IPS-18c (cell line): ENCODE measurements around the gene CSMD2.
"Not testable (repeated sequence)": the region's sequence is repeated elsewhere in the genome, so short reads cannot be mapped to it uniquely, and the experiment has no call there.

Source experiments
- H3K4me3 ChIP-seq: 2 replicates; pipeline ENCODE4 v1.7.0; 2013; ENCODE audit warnings: low read depth, mild to moderate bottlenecking, low read length, moderate library complexity; ENCODE audit not compliant: insufficient read depth
- H3K9me3 ChIP-seq: one replicate; pipeline ENCODE4 v1.6.1; 2013; ENCODE audit warnings: mild to moderate bottlenecking, low read length, moderate library complexity; ENCODE audit not compliant: control insufficient read depth, insufficient read depth

Gene CSMD2

GRCh38 chr1:34037856-34038255 lies 127.2 kb downstream of the CSMD2 start:
- Histone ChIP-seq H3K9me3 (peaks cover 2% of the 10 kb centered on the region), H3K4me3 (no peak overlapping the region)

DNA sequence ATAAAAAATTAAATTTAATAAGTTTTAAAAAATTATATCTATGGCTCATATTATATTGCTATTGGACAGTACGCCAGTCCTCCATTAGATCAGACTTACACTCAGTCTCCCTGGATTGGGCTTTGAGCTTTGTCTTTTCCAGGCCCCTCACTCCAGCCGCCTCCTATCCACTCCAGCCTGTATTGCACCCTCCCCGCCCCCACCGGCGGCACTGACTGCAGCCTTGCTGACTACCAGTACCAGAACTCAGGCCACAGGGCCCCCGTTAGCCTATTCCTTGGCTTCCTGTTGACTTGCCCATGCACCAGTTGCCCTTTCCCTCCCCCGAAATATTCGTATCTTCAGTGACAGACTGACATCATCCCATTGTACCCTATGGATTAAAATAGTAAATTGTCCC lies 127.9 kb downstream of the CSMD2 start:
- Histone ChIP-seq H3K9me3 (peaks cover 2% of the 10 kb centered on the region), H3K4me3 (no peak overlapping the region)

DNA sequence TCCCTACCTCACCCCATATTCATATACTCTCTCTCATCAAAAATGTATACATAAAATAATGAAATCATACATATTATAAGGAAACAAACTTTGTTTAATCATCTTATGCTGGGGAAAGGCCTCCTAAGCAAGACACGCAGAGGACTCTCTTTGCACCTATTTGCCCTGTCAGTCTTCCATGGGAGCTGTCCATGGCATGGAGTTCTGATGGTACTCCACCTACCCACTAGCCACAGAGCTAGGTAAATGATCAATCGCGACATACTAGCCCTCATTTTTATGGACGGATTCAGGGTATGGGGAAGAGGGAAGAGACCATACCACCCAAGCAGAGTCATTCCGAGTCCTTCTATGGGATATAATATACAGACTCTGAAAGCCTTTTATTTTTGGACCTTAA lies 131.0 kb downstream of the CSMD2 start:
- Histone ChIP-seq H3K9me3 (no peaks in the 10 kb centered on the region), H3K4me3 (no peak overlapping the region)

- Histone ChIP-seq H3K9me3 (no peaks in the 10 kb centered on the region), H3K4me3 (no peak overlapping the region)
These were observed 135.1 kb downstream of the CSMD2 start for GRCh38 chr1:34029954-34030353.

DNA sequence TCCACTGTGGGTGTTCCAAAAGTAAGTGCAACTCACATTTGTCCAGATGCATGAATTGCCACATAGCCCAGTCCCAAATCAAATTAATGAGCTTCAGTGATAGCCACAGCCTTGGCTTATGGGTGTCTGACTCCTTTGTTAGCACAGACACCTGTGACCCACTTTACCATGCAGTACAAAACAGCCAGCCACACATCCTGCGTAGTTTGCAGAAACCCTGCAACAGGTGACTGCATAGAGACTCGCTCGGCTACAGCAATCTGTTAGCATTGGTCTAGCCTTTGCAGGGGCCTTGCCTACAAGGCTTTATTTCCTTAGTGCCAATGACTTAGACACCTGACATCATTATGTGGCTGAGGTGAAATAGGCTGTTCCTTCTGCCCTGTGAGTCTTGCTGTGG lies 135.5 kb downstream of the CSMD2 start:
- H3K9me3 ChIP-seq: no peaks in the 10 kb centered on the region
- no peak overlapping the region for H3K4me3 ChIP-seq

DNA sequence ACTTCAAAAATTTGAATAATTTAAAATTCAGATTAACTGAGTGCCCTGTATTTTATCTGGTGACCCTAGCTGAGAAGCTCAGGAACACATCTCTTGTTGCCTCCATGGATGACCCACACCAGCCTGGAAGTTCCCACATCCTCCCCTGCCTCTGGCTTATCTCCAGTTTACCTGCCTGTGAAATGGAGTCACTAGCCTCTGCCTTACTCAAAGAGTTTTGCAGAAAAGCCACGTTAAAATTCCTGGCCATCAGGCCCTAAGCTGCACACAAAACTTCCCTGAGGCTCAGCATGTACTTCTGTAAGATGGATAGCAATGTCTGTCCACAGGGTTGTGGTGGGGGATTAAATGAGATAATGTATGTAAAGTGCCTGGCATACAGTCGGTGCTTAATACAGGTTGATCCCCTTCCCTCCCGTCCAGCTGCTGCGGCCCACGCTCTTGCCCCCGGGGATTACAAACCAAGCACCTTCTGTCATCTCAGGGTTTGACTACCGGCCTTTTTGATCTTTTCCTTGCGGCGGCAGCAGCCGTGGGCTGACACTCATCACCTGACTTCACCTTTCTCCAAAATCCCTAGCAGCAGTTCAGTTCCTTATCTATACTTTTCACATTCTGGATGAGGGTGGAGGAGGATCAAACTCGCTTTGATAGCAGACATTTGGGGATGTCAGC lies 136.5 kb downstream of the CSMD2 start:
- H3K4me3 ChIP-seq: no peak overlapping the region
- no peaks in the 10 kb centered on the region for H3K9me3 ChIP-seq

- Histone ChIP-seq H3K9me3 (no peaks in the 10 kb centered on the region), H3K4me3 (no peak overlapping the region)
These were observed 139.4 kb downstream of the CSMD2 start for GRCh38 chr1:34025675-34026074.

DNA sequence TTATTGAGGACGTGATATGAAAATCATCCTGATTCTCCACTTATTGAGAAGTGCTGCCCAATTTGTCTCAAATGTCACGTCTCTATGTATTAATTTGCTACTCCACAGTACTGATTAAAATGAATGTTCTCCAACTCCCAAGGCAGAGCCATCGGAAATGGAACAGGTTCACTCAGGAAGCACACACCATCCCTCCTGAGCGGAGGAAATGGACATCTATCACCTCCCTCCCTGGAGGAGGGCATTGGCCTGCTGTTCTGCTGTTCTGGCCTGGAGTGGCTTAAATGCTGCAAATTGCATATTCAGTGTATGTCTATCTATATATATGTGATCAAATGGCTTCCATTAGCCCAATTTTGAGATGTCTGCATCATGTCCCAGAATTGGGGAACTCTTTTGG lies 140.5 kb downstream of the CSMD2 start:
- Histone ChIP-seq H3K4me3 (no peak overlapping the region), H3K9me3 (no peaks in the 10 kb centered on the region)

DNA sequence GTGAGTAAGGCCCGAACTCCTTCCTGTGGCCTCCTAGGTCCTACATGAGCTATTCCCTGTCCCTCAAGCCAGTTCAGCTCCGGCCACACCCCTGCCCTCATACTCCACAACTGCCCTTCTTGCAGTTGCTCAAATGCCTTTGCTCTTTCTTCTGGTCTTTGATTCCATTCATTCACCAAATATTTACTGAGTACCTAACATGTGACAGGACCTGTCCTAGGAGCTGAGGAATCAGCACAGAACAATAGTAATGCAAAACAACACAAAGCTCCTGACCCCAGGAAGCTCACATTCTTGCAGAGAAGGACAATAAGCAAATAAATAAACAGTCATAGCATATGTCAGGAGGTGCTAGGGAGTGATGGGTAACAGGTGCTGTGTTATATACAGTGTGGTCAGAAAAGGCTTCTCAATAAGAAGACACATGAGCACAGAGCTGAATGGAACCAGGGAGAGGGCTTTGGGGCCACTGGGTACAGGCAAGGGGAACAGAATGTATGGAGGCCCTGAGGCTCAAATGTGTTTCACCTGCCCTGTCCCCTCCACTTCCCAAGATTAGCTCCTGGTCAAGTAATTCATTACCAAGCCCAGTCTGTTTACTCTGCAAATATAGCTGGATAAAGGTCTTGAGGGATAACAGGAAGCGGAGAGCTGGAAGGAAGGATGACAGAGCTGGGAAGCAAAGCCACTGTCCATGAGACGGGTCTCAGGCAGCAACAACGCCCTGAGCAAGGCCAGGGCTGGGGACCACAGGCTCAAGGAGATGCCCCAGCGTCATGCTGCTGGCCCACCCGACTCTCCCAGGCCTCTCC lies 145.1 kb downstream of the CSMD2 start:
- no peak overlapping the region for H3K4me3 ChIP-seq
- H3K9me3 ChIP-seq: no peaks in the 10 kb centered on the region

- Histone ChIP-seq H3K9me3 (no peaks in the 10 kb centered on the region), H3K4me3 (no peak overlapping the region)
These were observed 146.7 kb downstream of the CSMD2 start for GRCh38 chr1:34018285-34018684.

- H3K9me3 ChIP-seq: not testable (repeated sequence)
These were observed 148.7 kb downstream of the CSMD2 start for GRCh38 chr1:34016281-34016680.

DNA sequence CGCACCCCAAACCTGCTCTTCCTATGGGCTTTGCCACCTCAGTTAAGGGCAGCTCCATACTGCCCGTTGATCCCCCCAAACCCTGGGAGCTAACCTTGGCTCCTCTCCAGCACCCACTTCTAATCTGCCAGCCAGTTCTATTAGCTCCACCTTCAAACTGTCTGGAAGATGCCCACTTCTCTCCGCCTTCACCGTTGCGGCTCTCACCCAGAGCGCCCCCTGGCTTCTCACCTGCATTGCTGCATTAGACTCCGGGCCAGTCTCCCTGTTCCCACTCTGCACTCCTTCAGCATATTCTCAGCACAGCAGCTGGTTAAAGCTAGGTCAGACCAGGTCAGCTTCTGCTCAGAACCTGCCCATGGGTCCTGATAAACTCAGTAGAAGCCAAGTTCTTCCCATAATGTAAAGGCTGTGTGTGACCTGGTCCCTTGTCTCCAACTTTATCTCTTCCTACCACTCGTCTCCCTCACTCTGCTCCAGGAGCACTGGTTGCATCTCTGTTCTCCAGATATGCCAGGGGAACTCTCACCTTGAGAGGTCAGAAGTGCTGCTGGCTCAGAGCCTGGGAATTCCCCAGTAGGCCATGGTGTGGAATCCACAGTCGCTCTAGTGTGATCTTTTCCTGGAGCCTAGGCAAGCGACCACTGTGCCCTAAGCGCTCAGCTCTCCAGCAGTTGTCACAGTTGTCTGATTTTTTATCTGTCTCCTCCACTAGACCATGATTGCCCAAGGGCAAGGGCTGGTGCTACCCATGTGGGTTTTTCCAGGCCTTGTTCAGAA lies 150.9 kb downstream of the CSMD2 start:
- no peaks in the 10 kb centered on the region for H3K9me3 ChIP-seq
- no peak overlapping the region for H3K4me3 ChIP-seq

More at GRCh38 chr1:34016281-34016680, 148.7 kb downstream of the CSMD2 start:
- not testable (repeated sequence) for H3K4me3 ChIP-seq

GRCh38 chr1:34013136-34013535 lies 151.9 kb downstream of the CSMD2 start:
- Histone ChIP-seq H3K4me3 (no peak overlapping the region), H3K9me3 (no peaks in the 10 kb centered on the region)

DNA sequence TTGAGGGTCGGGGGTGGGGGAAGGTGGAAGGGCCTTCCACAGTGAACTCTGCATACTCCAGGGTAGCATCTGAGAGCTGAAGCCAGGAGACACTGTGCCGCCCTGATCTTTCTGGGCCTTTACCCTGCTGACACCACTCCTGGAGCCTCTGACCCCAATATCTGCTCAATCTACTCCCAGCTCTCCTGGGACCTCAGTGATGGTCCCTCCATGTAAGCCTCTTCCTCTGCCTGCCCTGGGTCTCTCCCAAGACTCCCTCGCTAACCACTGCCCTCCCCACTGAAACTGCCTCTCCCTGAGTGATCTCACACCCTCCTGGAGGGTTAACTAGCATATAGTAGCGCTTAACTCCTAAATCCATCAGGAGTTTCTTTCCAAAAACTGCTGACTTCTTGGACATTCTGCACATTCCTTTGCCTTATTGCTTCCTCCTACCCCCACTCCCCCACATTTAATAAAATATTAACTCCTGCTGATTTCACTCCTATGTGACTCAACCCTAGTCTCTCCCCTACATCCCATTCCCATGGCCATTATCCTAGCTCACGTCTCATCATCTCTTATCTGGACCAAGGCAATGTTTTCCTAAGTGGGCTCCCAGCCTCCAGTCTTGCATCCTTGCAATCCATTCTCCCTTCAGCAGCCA lies 155.6 kb downstream of the CSMD2 start:
- Histone ChIP-seq H3K9me3 (peaks cover 2% of the 10 kb centered on the region), H3K4me3 (no peak overlapping the region)

DNA sequence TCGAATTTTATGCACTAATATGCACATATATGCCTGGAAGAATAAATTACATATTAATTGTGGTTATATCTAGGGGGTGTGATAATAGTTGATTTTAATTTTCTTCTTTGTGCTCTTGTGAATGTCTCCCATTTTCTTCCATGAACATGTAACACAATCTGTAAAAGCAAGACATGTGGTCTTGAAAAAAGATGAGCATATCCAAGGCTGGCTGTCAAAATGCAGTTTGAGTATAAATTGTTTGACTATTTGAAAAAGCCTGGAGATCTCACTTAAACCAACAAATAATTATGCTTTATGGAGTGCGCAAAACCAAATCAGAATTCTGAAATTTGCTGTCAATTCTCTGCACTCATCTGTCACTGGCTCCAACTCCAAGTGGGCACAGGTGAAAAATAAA lies 157.3 kb downstream of the CSMD2 start:
- H3K9me3 ChIP-seq: peaks cover 2% of the 10 kb centered on the region
- H3K4me3 ChIP-seq: no peak overlapping the region

DNA sequence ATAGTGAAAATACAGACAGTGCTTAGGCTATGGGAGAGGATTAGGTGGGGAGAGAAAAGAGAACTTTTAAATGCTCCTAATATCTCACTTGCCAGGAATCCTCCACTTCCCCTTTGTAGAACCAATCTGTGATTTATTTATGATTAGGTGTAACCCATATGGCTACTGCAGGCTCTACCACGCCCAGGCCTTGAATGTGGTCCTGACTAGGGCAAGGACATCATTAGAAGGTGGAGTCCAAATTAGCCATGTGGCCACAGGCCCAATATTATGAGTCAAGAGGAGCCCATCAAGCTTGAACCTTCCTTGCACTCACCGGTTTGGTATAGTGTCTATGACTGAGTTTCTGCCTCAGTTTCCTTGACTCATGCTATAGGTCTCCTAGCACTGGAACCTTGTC lies 159.7 kb downstream of the CSMD2 start:
- H3K4me3 ChIP-seq: no peak overlapping the region
- H3K9me3 ChIP-seq: peaks cover 2% of the 10 kb centered on the region

GRCh38 chr1:34002810-34003209 lies 162.2 kb downstream of the CSMD2 start:
- H3K9me3 ChIP-seq: peaks cover 2% of the 10 kb centered on the region
- no peak overlapping the region for H3K4me3 ChIP-seq
